RWPE1 (cell line): ENCODE results near the gene TNS4.
A peak's percentile ranks its signal among the peaks of the same experiment; 100 is the strongest.

Source experiments
- CTCF ChIA-PET: fragments of 350-600 bp; sonication (Branson Sonifier 250); formaldehyde crosslinking; extraction: SDS; loops from one replicate; lab custom pipeline; 2021; lab: Yijun Ruan, JAX
- POLR2A ChIA-PET: fragments of 400-600 bp; formaldehyde crosslinking; extraction: SDS; loops from one replicate; lab custom pipeline; 2020; ENCODE audit warnings: antibody characterized with exemption; ENCODE audit not compliant: low non-redundant PET; lab: Yijun Ruan, JAX
- DNase-seq: peaks from one replicate; pipeline ENCODE4 v3.0.0; 2012; ENCODE audit warnings: low spot score
- H3K27ac ChIP-seq: fragments of 450-650 bp; 2 replicates; pipeline ENCODE4 v1.5.1; 2017
- CTCF ChIP-seq: fragments of 450-650 bp; conservative IDR thresholded peaks from 2 replicates; pipeline ENCODE4 v1.5.1; 2017; ENCODE audit warnings: low read depth, mild to moderate bottlenecking

Gene TNS4

GRCh38 chr17:40485851-40486521, 15.4 kb downstream of the TNS4 start:
- POLR2A ChIA-PET: interaction anchor here (0.6 to 0.7 kb wide), 5 partner anchors 15 to 1215 kb away, joined by 3 to 7 read pairs (median 4); partner anchors contain the start of gene TNS4
- H3K27ac ChIP-seq: peak overlapping the region; percentile 100
- CTCF ChIA-PET: interaction anchor here (1.2 kb wide), 1 partner anchor 10 kb away, joined by 3 read pairs; no protein-coding TSS in a partner anchor
- peak; percentile 84 for DNase-seq
- no peak for TF ChIP-seq CTCF

GRCh38 chr17:40484973-40485530, 16.4 kb downstream of the TNS4 start:
- no peak for TF ChIP-seq CTCF
- POLR2A ChIA-PET: interaction anchor here (1.5 kb wide), 1 partner anchor 48 kb away, joined by 4 read pairs; no protein-coding TSS in a partner anchor
- H3K27ac ChIP-seq: peak overlapping the region; percentile 100
- CTCF ChIA-PET: interaction anchor here (0.5 to 1.3 kb wide), 4 partner anchors 9 to 75 kb away, joined by 3 read pairs; no protein-coding TSS in a partner anchor
- DNase-seq: no peak

- ChIA-PET POLR2A (interaction anchor here (1.5 kb wide), 1 partner anchor 49 kb away, joined by 4 read pairs; no protein-coding TSS in a partner anchor), CTCF (interaction anchor here (0.5 to 1.3 kb wide), 2 partner anchors 76 to 1178 kb away, joined by 3 read pairs; no protein-coding TSS in a partner anchor)
- peak overlapping the region; percentile 100 for H3K27ac ChIP-seq
- no peak for TF ChIP-seq CTCF
- no peak for DNase-seq
These were observed 17.0 kb downstream of the TNS4 start for GRCh38 chr17:40484285-40484972.

- POLR2A ChIA-PET: interaction anchor here (0.6 to 1.5 kb wide), 2 partner anchors 49 to 65 kb away, joined by 4 read pairs; no protein-coding TSS in a partner anchor
- DNase-seq: no peak
- H3K27ac ChIP-seq: peak overlapping the region; percentile 100
- CTCF ChIA-PET: no interaction called here
- no peak for TF ChIP-seq CTCF
These were observed 17.7 kb downstream of the TNS4 start for GRCh38 chr17:40483679-40484078.

GRCh38 chr17:40482722-40483121, 18.7 kb downstream of the TNS4 start:
- no peak for DNase-seq
- peak overlapping the region; percentile 100 for H3K27ac ChIP-seq
- no peak for TF ChIP-seq CTCF
- CTCF ChIA-PET: interaction anchor here (0.7 kb wide), 1 partner anchor 74 kb away, joined by 4 read pairs; no protein-coding TSS in a partner anchor
- POLR2A ChIA-PET: no interaction called here

GRCh38 chr17:40481106-40481505, 20.3 kb downstream of the TNS4 start:
- H3K27ac ChIP-seq: peak overlapping the region; percentile 100
- TF ChIP-seq CTCF: no peak
- ChIA-PET CTCF (no interaction called here), POLR2A (no interaction called here)
- DNase-seq: no peak
